H1 (cell line): Measurements from ENCODE around the gene PLCB1. TPM values are rescaled to one million over a fixed set of nuclear protein-coding genes. Genes with fewer than 3 reads are reported as not detected.

Source experiments
- CTCF ChIA-PET: fragments of 300-600 bp; sonication (Branson Sonifier 250); formaldehyde crosslinking; loops from one replicate; lab custom pipeline; 2021; ENCODE audit not compliant: partially characterized antibody; lab: Charles Lee
- POLR2A ChIA-PET: fragments of 300-600 bp; sonication (Branson Sonifier 250); formaldehyde crosslinking; loops from one replicate; lab custom pipeline; 2021; ENCODE audit warnings: inconsistent platforms; ENCODE audit not compliant: partially characterized antibody; lab: Charles Lee
- DNase-seq, 2 experiments: peaks; one replicate each; pipeline versions ENCODE4 v3.0.0 to v3.0.0-alpha.2; 2010 to 2022; ENCODE audit warnings: low spot score in 2 of 2, low read depth in 1 of 2, mixed read lengths in 1 of 2
- FAIRE-seq: peaks from 2 replicates; lab custom pipeline; 2011; peaks lifted over from hg19 to GRCh38; lab: Jason Lieb, UNC
- H2AFZ ChIP-seq: 2 replicates; pipeline ENCODE4 v1.8.1; 2012; ENCODE audit warnings: low read length, inconsistent platforms
- H2AK5ac ChIP-seq: 2 replicates; pipeline ENCODE4 v1.6.1; 2013; ENCODE audit warnings: low read depth, low read length
- H2BK120ac ChIP-seq: replicated peaks from 2 replicates; pipeline ENCODE3; 2013; ENCODE audit warnings: low read depth, low read length, inconsistent platforms
- H2BK12ac ChIP-seq: 2 replicates; pipeline ENCODE4 v1.6.1; 2013; ENCODE audit warnings: low read depth, low read length
- H2BK15ac ChIP-seq: 2 replicates; pipeline ENCODE4 v1.6.1; 2013; ENCODE audit warnings: low read length
- H2BK20ac ChIP-seq: 2 replicates; pipeline ENCODE4 v1.6.1; 2013; ENCODE audit warnings: low read length
- H2BK5ac ChIP-seq: 2 replicates; pipeline ENCODE4 v1.6.1; 2013; ENCODE audit warnings: low read depth, low read length
- H3K14ac ChIP-seq: 2 replicates; pipeline ENCODE4 v1.6.1; 2013; ENCODE audit warnings: inconsistent platforms; ENCODE audit not compliant: insufficient read length
- H3K18ac ChIP-seq: 2 replicates; pipeline ENCODE4 v1.6.1; 2013; ENCODE audit warnings: low read length; ENCODE audit errors: extremely low read depth
- H3K23ac ChIP-seq: 2 replicates; pipeline ENCODE4 v1.6.1; 2013; ENCODE audit warnings: inconsistent platforms; ENCODE audit not compliant: insufficient read length
- H3K23me2 ChIP-seq: 2 replicates; pipeline ENCODE4 v1.6.1; 2013; ENCODE audit warnings: low read depth, low read length
- H3K27ac ChIP-seq: 2 replicates; pipeline ENCODE4 v1.6.1; 2011; ENCODE audit warnings: low read depth, low read length, inconsistent platforms
- H3K27me3 ChIP-seq, 4 experiments: replicated peaks in 1 of 4; 1 replicate in 1 of 4; 2 replicates in 3 of 4; pipeline versions ENCODE4 v1.6.1 to v1.8.1; 2011 to 2013; ENCODE audit warnings: low read length in 3 of 4, mild to moderate bottlenecking in 3 of 4, inconsistent platforms in 2 of 4, mixed read lengths in 2 of 4, moderate library complexity in 1 of 4; ENCODE audit not compliant: control insufficient read depth in 3 of 4, insufficient read depth in 3 of 4; ENCODE audit errors: extremely low read depth in 1 of 4
- H3K36me3 ChIP-seq, 4 experiments: 2 replicates each; pipeline versions ENCODE4 v1.6.1 to v1.8.1; 2011 to 2013; ENCODE audit warnings: mild to moderate bottlenecking in 4 of 4, low read length in 3 of 4, moderate library complexity in 2 of 4, control low read depth in 1 of 4, inconsistent platforms in 1 of 4; ENCODE audit not compliant: insufficient read depth in 4 of 4, control insufficient read depth in 2 of 4
- H3K4ac ChIP-seq: replicated peaks from 2 replicates; pipeline ENCODE3; 2013; ENCODE audit warnings: low read length, low read depth, mixed read lengths, inconsistent platforms; ENCODE audit not compliant: insufficient read length
- H3K4me1 ChIP-seq, 4 experiments: replicated peaks in 1 of 4; 1 replicate in 1 of 4; 2 replicates in 3 of 4; pipeline versions ENCODE4 v1.6.1 to v1.8.1; 2011 to 2013; ENCODE audit warnings: low read length in 3 of 4, inconsistent platforms in 2 of 4, mixed read lengths in 1 of 4; ENCODE audit not compliant: insufficient read depth in 4 of 4, control insufficient read depth in 3 of 4
- H3K4me2 ChIP-seq, 2 experiments: 2 replicates each; pipeline versions ENCODE4 v1.6.1 to v1.8.1; 2011 to 2013; ENCODE audit warnings: low read depth in 2 of 2, low read length in 2 of 2, control low read depth in 1 of 2, inconsistent platforms in 1 of 2, mild to moderate bottlenecking in 1 of 2; ENCODE audit not compliant: insufficient read depth in 1 of 2
- H3K4me3 ChIP-seq, 4 experiments: fragments of 200-600, 300-600 bp in 1 of 4; sonication (generic), shearing (Covaris generic), sonication (Bioruptor Twin) in 1 of 4; 2 replicates each; pipeline versions ENCODE4 v1.5.1 to v1.8.1; 2011 to 2016; ENCODE audit warnings: low read length in 4 of 4, low read depth in 3 of 4, control low read depth in 2 of 4, inconsistent platforms in 2 of 4, mild to moderate bottlenecking in 2 of 4, mixed read lengths in 1 of 4, moderate library complexity in 1 of 4; ENCODE audit not compliant: insufficient read depth in 2 of 4; ENCODE audit errors: extremely low read depth in 1 of 4
- H3K56ac ChIP-seq: replicated peaks from 2 replicates; pipeline ENCODE3; 2013; ENCODE audit warnings: low read depth, mild to moderate bottlenecking, mixed read lengths, low read length, inconsistent platforms; ENCODE audit not compliant: insufficient read length
- H3K79me1 ChIP-seq: 2 replicates; pipeline ENCODE4 v1.6.1; 2013; ENCODE audit warnings: low read depth, low read length, control low read depth
- H3K79me2 ChIP-seq, 2 experiments: 2 replicates each; pipeline versions ENCODE4 v1.6.1 to v1.8.1; 2012 to 2013; ENCODE audit warnings: low read length in 2 of 2, mild to moderate bottlenecking in 2 of 2, inconsistent platforms in 1 of 2; ENCODE audit not compliant: insufficient read depth in 2 of 2, control insufficient read depth in 1 of 2
- H3K9ac ChIP-seq, 4 experiments: replicated peaks in 1 of 4; 1 replicate in 1 of 4; 2 replicates in 3 of 4; pipeline versions ENCODE4 v1.6.1 to v1.8.1; 2011 to 2013; ENCODE audit warnings: low read depth in 3 of 4, low read length in 3 of 4, control low read depth in 2 of 4, mild to moderate bottlenecking in 2 of 4, moderate library complexity in 2 of 4, inconsistent platforms in 1 of 4; ENCODE audit errors: extremely low read depth in 1 of 4
- H3K9me3 ChIP-seq, 2 experiments: 2 replicates each; pipeline versions ENCODE4 v1.6.1 to v1.8.1; 2012 to 2013; ENCODE audit warnings: mild to moderate bottlenecking in 2 of 2, moderate library complexity in 2 of 2, control low read depth in 1 of 2, inconsistent platforms in 1 of 2, low read depth in 1 of 2, low read length in 1 of 2, mixed read lengths in 1 of 2; ENCODE audit not compliant: insufficient read depth in 2 of 2
- H4K20me1 ChIP-seq, 2 experiments: replicated peaks in 1 of 2; 2 replicates each; pipeline versions ENCODE3 to v1.8.1; 2011 to 2013; ENCODE audit warnings: inconsistent platforms in 2 of 2, low read length in 2 of 2, mild to moderate bottlenecking in 1 of 2; ENCODE audit not compliant: insufficient read depth in 2 of 2, control insufficient read depth in 1 of 2
- H4K5ac ChIP-seq: 2 replicates; pipeline ENCODE4 v1.6.1; 2013; ENCODE audit warnings: low read length, low read depth, mixed read lengths, inconsistent platforms; ENCODE audit not compliant: insufficient read length
- H4K8ac ChIP-seq: 2 replicates; pipeline ENCODE4 v1.8.0; 2013; ENCODE audit warnings: mild to moderate bottlenecking, moderate library complexity, low read length, inconsistent platforms; ENCODE audit not compliant: insufficient read depth; ENCODE audit errors: extremely low read depth
- H4K91ac ChIP-seq: replicated peaks from 2 replicates; pipeline ENCODE3; 2013; ENCODE audit warnings: low read length, mixed read lengths, inconsistent platforms; ENCODE audit not compliant: insufficient read length
- POLR2A ChIP-seq, 2 experiments: IDR thresholded peaks; 1 replicate in 1 of 2; 2 replicates in 1 of 2; pipeline ENCODE4 v1.6.1; 2011; ENCODE audit warnings: low read depth in 2 of 2, low read length in 2 of 2, mild to moderate bottlenecking in 2 of 2; ENCODE audit errors: control extremely low read depth in 1 of 2
- SIX5 ChIP-seq: IDR thresholded peaks from 2 replicates; pipeline ENCODE4 v1.6.1; 2011; ENCODE audit warnings: mild to moderate bottlenecking, low read depth, low read length
- WGBS, 2 experiments: shearing (Covaris generic) in 1 of 2; methylation state at CpG; one replicate each; pipeline versions ENCODE4 v1.1.6 to v1.1.7; 2013 to 2015; ENCODE audit warnings: low lambda C conversion rate in 2 of 2, mixed read lengths in 2 of 2, inconsistent platforms in 1 of 2, low coverage in 1 of 2, missing lambda C conversion rate in 1 of 2; ENCODE audit not compliant: insufficient replicate concordance in 2 of 2, insufficient coverage in 1 of 2, insufficient read length in 1 of 2; ENCODE audit errors: extremely low coverage in 1 of 2, missing lambda C conversion rate in 1 of 2; 5-methylcytosine and 5-hydroxymethylcytosine counted together
- polyA plus RNA-seq, 7 experiments: library from polyadenylated mRNA; depleted of rRNA in 3 of 7; stranded (reverse) in 5 of 7; unstranded in 2 of 7; fragments of >200 nt in 5 of 7; fragments of 200-250 nt in 2 of 7; gene quantifications; 1 replicate in 5 of 7; 2 replicates in 1 of 7; 4 replicates in 1 of 7; pipeline versions ENCODE4 v1.2.1 to v1.2.3, GENCODE V29; 2011 to 2013; ENCODE audit warnings: missing spikeins in 2 of 7, mixed read lengths in 2 of 7
- total RNA-seq: library from RNA; stranded (reverse); fragmentation: NEBNext Ultra II Directional; extraction: Animal tissue kit (Norgen Biotek cat#: 25700); gene quantifications from 2 replicates; pipeline ENCODE4 v1.2.1, GENCODE V29; 2021

The PLCB1 gene
- total and polyA plus RNA-seq, 2 of the 8 experiments (the other 6 are each of a cell fraction or from before 2014, with no cell fraction given) = 2.6 to 9.1 TPM

DNA sequence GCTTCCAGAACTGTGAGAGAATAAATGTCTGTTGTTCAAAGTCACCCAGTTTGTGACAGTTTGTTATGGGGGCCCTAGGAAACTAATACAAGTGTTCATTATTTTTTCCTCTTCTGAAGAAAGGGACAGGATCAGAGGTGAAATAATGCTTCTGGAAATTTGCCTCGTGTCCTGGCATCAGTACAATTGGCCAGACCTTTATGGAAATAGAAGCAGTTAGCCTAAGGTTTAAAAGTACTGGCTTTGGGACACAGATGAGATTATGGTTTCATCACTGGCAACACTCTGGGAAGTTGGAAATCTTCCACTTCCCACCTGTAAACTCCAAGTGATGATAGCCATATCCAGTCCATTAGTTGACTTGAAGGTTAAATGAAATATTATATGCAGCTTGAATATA, 88.7 kb downstream of the PLCB1 start:
- FAIRE-seq (no peak), DNase-seq (no peak)
- Histone ChIP-seq H3K18ac (no peak overlapping the region), H3K4me2 (no peak overlapping the region), H3K4ac (no peak overlapping the region), H3K4me1 (no peaks in the 10 kb centered on the region), H3K23me2 (no peaks in the 10 kb centered on the region), H2BK15ac (no peak overlapping the region), H3K79me2 (no peaks in the 10 kb centered on the region), H2AFZ (no peak overlapping the region), H4K8ac (no peak overlapping the region), H2BK20ac (no peak overlapping the region), H3K23ac (no peak overlapping the region), H3K56ac (no peak overlapping the region), H3K14ac (no peak overlapping the region), H4K91ac (no peak overlapping the region), H3K4me3 (no peak overlapping the region), H4K5ac (no peak overlapping the region), H3K9me3 (no peaks in the 10 kb centered on the region), H3K27ac (no peak overlapping the region), H2AK5ac (no peak overlapping the region), H3K79me1 (no peaks in the 10 kb centered on the region), H3K9ac (no peak overlapping the region), H2BK120ac (no peak overlapping the region), H3K36me3 (no peaks in the 10 kb centered on the region), H2BK12ac (no peak overlapping the region), H3K27me3 (no peaks in the 10 kb centered on the region), H4K20me1 (no peaks in the 10 kb centered on the region), H2BK5ac (no peak overlapping the region)
- CTCF ChIA-PET = no interaction called here
- WGBS, 2 experiments = 89% methylated on average over 1 of the region's 1 CpG; no CpG with 5 or more reads in 1 of the 2 experiments
- TF ChIP-seq POLR2A (IDR thresholded peaks at IDR 0.05; ENCODE audit: control extremely low read depth in 1 of 2, low read depth in 2 of 2, low read length in 2 of 2) (no peak), SIX5 (no peak)
- POLR2A ChIA-PET = no interaction called here
